Endothelial cell of umbilical vein (primary cell): ENCODE data around the gene SLC38A8.

Source experiments
- MYC ChIP-seq: IDR thresholded peaks from one replicate; pipeline ENCODE4 v1.6.1; 2011; ENCODE audit warnings: mild to moderate bottlenecking, low read depth, low read length
- POLR2A ChIP-seq: IDR thresholded peaks from 2 replicates; pipeline ENCODE4 v1.6.1; 2012; ENCODE audit warnings: low read depth, mild to moderate bottlenecking, control low read depth, low read length
- POLR2AphosphoS5 ChIP-seq: IDR thresholded peaks from 2 replicates; pipeline ENCODE4 v1.6.1; 2012; ENCODE audit warnings: low read depth, mild to moderate bottlenecking, control low read depth, low read length, moderate library complexity; ENCODE audit not compliant: insufficient read depth
- TF ChIP-seq, protein P1 (sequence below), 2 donors: IDR thresholded peaks; 1 replicate in 1 of 2; 2 replicates in 1 of 2; pipeline ENCODE4 v1.5.1; 2011; ENCODE audit warnings: low read length in 2 of 2, mild to moderate bottlenecking in 2 of 2, moderate library complexity in 2 of 2, control low read depth in 1 of 2, inconsistent platforms in 1 of 2, low read depth in 1 of 2; ENCODE audit not compliant: insufficient read depth in 1 of 2; ENCODE audit errors: extremely low read depth in 1 of 2

DNA sequence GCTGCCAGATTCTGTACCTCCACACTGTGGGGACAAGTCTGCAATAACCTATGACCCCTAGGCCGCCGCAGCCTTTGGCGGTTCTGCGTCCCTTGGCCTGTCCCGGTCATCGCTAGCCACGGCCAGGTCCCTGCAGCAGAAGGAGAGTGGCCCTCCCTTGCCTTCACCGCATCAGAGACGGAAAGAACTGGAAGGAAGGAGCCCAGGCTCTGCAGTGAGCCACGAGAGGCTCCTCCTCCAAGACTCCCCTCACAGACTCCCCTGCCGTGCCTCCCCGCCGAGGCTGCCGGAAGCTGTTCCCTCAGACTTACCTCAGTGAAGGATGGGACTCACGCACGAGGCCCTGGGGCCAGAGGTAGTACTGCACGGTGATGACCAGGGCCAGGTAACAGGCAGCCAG lies 11.0 kb downstream of the SLC38A8 start:
- TF ChIP-seq POLR2A = no peak
- TF ChIP-seq, protein P1, sequence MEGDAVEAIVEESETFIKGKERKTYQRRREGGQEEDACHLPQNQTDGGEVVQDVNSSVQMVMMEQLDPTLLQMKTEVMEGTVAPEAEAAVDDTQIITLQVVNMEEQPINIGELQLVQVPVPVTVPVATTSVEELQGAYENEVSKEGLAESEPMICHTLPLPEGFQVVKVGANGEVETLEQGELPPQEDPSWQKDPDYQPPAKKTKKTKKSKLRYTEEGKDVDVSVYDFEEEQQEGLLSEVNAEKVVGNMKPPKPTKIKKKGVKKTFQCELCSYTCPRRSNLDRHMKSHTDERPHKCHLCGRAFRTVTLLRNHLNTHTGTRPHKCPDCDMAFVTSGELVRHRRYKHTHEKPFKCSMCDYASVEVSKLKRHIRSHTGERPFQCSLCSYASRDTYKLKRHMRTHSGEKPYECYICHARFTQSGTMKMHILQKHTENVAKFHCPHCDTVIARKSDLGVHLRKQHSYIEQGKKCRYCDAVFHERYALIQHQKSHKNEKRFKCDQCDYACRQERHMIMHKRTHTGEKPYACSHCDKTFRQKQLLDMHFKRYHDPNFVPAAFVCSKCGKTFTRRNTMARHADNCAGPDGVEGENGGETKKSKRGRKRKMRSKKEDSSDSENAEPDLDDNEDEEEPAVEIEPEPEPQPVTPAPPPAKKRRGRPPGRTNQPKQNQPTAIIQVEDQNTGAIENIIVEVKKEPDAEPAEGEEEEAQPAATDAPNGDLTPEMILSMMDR (IDR thresholded peaks at IDR 0.05; ENCODE audit: extremely low read depth in 1 of 2, insufficient read depth in 1 of 2, low read depth in 1 of 2, low read length in 2 of 2) = no peak
- TF ChIP-seq POLR2AphosphoS5 = no peak
- TF ChIP-seq MYC = no peak
